Fibroblast of skin of scalp (primary cell): ENCODE data around the gene DEPDC4. TPM values are rescaled to one million over a fixed set of nuclear protein-coding genes. Genes with fewer than 3 reads are reported as not detected.
"Not testable (repeated sequence)": the region's sequence is repeated elsewhere in the genome, so short reads cannot be mapped to it uniquely, and the experiment has no call there.

Experiments
- DNase-seq: peaks from one replicate; pipeline ENCODE4 v3.0.0-alpha.2; 2013
- polyA plus RNA-seq, 2 experiments: library from polyadenylated mRNA; unstranded; fragments of 120-200 nt; gene quantifications; one replicate each; pipeline ENCODE4 v1.2.1, GENCODE V29; 2013; ENCODE audit not compliant: insufficient read length in 2 of 2

Gene DEPDC4
- polyA plus RNA-seq (2013, experiment 1 of 2; ENCODE audit: insufficient read length) = 1.4 TPM
- 1.7 TPM for polyA plus RNA-seq (2013, experiment 2 of 2; ENCODE audit: insufficient read length)

- peak; percentile 98 for DNase-seq
These were observed at the start of gene DEPDC4, which contains the start of gene SCYL2 for GRCh38 chr12:100266835-100267602. Gene DEPDC4 (minus strand): TSS chr12:100267079. CDS start chr12:100267076, 3 bp downstream. Gene SCYL2 (plus strand): TSS chr12:100267177. CDS start chr12:100282971, 15,794 bp downstream.

GRCh38 chr12:100311317-100311716, 44.4 kb upstream of the DEPDC4 start:
- DNase-seq = no peak

- not testable (repeated sequence) for DNase-seq
These were observed 41.3 kb upstream of the DEPDC4 start for GRCh38 chr12:100308138-100308537.

- not testable (repeated sequence) for DNase-seq
These were observed 37.5 kb upstream of the DEPDC4 start for GRCh38 chr12:100304334-100304733.

- DNase-seq = no peak
These were observed 37.0 kb upstream of the DEPDC4 start for GRCh38 chr12:100303831-100304230.

GRCh38 chr12:100302081-100302480, 35.2 kb upstream of the DEPDC4 start:
- no peak for DNase-seq

- DNase-seq = peak; percentile 1
These were observed 29.1 kb upstream of the DEPDC4 start for GRCh38 chr12:100295764-100296555.

GRCh38 chr12:100294366-100294765, 27.5 kb upstream of the DEPDC4 start:
- DNase-seq = not testable (repeated sequence)

GRCh38 chr12:100293017-100293416, 26.1 kb upstream of the DEPDC4 start:
- no peak for DNase-seq

GRCh38 chr12:100290016-100290415, 23.1 kb upstream of the DEPDC4 start:
- no peak for DNase-seq

- no peak for DNase-seq
These were observed 22.2 kb upstream of the DEPDC4 start for GRCh38 chr12:100289038-100289437.

- DNase-seq = not testable (repeated sequence)
These were observed 17.7 kb upstream of the DEPDC4 start for GRCh38 chr12:100284556-100284955.

- no peak for DNase-seq
These were observed 12.8 kb upstream of the DEPDC4 start for GRCh38 chr12:100279607-100280244.

GRCh38 chr12:100279159-100279558, 12.3 kb upstream of the DEPDC4 start:
- DNase-seq = no peak

- no peak for DNase-seq
These were observed 7.4 kb upstream of the DEPDC4 start for GRCh38 chr12:100274291-100274690.

GRCh38 chr12:100273782-100274181, 6.9 kb upstream of the DEPDC4 start:
- DNase-seq = no peak

GRCh38 chr12:100268835-100269564, 2.1 kb upstream of the DEPDC4 start:
- DNase-seq = no peak

GRCh38 chr12:100267603-100268281, 863 bp upstream of the DEPDC4 start:
- peak; percentile 11 for DNase-seq

GRCh38 chr12:100266585-100266834, 369 bp downstream of the DEPDC4 start:
- DNase-seq = no peak

GRCh38 chr12:100265732-100266584, 921 bp downstream of the DEPDC4 start:
- peak; percentile 60 for DNase-seq

GRCh38 chr12:100265107-100265506, 1.8 kb downstream of the DEPDC4 start:
- not testable (repeated sequence) for DNase-seq
